ENCODE data around the gene PDE8A.
"Not testable (repeated sequence)": the region's sequence is repeated elsewhere in the genome, so short reads cannot be mapped to it uniquely, and the experiment has no call there.

The PDE8A gene

GRCh38 chr15:84992157-84992944 lies 10.7 kb downstream of the PDE8A start:
- DNase-seq = peak; percentile 15

DNA sequence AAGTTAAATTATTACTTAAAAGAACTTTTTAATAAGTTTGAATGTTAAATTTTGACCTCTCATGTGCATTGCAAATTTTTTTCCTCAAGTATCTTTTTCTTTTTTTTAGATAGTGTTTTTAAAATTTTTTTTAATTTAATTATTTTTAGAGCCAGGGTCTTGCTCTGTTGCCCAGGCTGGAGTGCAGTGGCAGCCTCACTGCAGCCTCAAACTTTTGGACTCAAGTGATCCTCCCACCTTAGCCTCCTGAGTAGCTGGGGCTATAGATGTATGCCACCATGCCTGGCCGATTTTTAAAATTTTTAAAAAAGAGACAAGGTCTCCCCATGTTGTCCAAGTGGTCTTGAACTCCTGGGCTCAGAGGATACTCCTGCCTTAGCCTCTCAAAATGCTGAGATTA lies 14.4 kb downstream of the PDE8A start:
- DNase-seq = no peak

DNA sequence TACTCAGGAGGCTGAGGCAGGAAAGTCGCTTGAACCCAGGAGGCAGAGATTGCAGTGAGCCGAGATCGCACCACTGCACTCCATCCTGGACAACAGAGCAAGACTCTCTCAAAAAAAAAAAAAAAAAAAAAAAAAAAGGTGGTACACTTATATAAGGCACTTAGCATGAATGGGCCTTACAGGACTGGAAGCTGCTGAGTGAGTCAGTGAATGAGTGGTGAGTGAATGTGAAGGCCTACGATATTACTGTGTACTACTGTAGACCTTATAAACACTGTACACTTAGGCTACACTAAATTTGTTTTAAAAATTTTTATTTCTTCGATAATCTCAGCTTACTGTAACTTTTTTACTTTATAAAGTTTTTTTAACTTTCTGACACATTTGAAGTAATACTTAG lies 15.1 kb downstream of the PDE8A start:
- not testable (repeated sequence) for DNase-seq

GRCh38 chr15:84997214-84997613 lies 15.6 kb downstream of the PDE8A start:
- not testable (repeated sequence) for DNase-seq

GRCh38 chr15:85000189-85000864 lies 18.7 kb downstream of the PDE8A start:
- no peak for DNase-seq

DNA sequence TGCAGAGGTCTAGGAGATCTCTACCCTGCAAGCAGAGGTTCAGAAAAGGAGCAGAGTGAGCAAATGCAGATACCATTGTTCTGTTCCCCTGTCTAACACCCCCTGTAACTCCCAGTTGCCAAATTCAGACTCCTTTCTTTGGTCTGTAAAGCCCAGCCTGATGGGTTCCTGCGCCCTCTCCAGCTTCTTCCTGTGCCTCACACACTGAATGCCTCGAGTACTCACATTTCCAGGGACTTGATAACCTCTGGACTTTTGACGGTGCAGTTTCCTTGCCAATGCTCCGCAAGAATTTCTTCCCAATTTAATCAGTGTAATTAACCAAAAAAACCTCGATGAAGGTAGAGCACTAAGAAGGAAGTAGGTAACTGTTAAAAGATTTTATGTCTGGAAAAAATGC lies 19.3 kb downstream of the PDE8A start:
- DNase-seq = no peak

DNA sequence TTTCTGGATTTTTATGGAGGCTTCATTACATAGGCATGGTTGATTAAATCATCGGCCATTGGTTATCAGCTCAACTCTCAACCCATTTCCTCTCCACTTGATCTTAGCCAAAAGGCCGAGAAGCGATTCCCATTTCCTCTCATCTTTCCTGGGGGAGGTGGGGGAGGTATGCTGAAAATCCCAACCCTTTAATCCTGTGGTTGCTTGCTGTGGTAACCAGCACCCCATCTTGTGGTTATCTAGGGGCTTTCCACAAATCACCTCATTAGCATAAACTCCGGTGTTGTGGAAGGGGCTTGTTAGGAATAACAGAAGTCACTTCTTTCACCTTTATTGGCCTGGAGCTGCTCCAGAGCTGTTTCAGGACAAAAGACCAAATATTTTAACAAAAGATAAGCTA lies 20.9 kb downstream of the PDE8A start:
- DNase-seq = no peak

- DNase-seq = no peak
Measured at GRCh38 chr15:85003593-85004312, 22.1 kb downstream of the PDE8A start.

DNA sequence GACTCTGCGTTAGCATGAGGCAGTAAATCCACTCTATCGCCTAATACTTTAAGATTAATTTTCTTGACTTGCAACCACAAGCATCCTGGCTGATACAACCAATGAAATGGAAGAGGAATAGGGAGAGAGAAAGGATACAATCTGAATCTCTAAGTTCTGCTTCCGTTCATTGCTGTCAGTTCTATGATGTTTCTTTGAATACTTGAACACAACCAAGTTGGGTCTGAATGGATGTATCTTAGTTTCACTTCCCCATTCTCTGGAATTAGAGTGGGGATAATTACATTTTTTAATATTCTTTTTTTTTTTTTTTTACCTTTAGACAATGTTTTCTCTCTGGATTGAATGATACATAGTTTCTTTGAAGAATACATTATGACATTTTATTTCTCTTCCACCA lies 22.9 kb downstream of the PDE8A start:
- no peak for DNase-seq

- no peak for DNase-seq
Measured at GRCh38 chr15:85005319-85005718, 23.7 kb downstream of the PDE8A start.

DNA sequence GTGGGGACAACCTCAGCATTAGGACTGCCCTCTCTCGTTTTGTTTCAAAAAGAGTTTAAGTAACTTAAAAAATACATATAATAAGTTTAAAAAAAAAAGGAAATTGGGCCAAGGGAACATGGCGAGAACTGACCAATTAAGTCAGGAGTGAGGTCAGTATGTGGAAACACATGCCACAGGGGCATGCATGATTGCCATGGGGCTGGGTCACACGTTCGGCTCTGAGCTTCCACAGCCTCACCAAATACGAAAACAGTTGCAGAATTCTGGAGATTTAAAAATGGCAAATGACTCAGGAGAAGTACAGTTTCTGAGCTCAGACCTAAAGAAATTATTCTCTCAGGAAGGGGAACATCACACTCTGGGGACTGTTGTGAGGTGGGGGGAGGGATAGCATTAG lies 24.1 kb downstream of the PDE8A start:
- DNase-seq = no peak

DNA sequence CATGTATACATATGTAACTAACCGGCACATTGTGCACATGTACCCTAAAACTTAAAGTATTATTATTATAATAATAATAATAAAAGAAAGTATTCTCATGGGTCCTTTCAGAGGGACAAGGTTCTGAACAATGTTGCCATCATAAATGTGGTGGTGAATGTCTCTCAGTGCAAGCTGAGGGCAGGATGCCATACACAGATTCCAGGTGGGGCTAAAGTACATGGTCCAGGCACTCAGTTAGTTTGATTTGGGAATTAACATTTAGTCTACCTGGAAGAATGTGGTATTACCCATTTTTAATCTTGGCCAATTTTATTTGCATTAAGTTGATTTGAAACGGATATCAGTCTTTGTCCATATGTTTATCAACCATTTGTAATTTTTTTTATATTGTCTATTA lies 24.5 kb downstream of the PDE8A start:
- DNase-seq = no peak

DNA sequence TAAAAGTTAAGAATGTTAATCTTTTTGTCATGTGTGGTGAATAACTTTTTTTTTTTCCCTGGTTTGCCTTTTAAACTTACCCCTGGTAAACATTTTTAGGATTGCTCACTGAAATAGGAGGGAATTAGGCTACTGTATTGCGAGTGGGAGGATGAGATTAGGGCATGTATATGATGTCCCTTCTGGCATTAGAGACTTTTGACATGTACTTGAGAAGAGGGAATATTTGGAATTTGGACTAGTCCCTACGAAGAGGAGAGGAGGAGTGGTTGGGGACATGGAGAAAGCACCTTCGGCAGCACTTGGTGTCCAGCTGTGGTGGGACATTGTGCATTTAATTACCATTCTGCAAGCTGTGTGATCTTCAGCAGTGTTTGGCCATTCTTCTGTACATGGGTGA lies 25.0 kb downstream of the PDE8A start:
- no peak for DNase-seq

DNA sequence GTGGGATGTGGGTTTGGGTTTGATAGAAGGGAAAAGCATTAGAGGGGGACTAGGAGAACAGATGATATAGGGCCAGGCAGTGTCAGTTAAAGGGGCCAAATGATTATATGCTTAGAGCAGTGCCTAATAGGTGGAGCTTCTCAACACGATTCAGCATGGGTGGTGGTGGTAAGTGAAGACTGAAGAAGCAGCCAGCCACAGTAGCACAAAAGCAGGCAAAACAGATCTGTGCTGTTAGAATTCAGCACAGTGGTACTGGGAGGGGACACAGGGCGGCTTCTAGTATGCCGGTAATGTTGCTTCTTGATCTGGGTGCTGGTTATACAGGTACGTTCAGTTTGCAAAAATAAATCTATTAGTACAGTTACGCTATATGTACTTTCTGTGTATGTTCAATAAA lies 25.5 kb downstream of the PDE8A start:
- DNase-seq = no peak

DNA sequence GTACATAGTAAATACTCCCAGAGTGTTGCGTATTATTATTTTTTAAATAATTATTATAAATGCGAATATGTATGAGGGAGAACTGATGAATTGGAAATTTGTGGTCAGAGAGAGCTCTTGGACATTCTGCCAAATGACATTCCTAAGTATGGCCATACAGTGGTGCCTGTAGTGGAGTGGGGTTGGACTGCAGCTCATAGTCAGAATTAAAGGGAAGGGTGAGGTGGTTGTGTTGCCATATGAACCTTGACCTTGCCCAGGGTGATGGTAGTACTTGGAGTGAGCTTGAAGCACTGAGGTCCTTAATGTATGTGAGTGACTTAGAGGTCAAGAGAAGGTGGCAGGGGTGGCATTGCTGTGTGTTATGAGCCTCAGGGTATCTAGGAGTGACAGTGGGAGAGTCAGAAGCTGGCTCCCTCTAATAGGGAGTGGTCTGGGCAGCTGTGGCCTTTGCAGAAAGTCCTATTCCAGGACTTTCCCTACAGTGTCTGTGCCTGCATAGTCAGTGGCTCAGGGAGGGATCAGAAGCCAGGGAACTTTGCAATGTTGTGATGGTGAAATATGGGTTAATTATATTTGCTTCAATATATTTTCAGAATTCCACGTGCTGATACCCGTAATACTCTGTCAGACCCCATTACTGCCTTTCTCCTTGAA lies 26.2 kb downstream of the PDE8A start:
- no peak for DNase-seq

DNA sequence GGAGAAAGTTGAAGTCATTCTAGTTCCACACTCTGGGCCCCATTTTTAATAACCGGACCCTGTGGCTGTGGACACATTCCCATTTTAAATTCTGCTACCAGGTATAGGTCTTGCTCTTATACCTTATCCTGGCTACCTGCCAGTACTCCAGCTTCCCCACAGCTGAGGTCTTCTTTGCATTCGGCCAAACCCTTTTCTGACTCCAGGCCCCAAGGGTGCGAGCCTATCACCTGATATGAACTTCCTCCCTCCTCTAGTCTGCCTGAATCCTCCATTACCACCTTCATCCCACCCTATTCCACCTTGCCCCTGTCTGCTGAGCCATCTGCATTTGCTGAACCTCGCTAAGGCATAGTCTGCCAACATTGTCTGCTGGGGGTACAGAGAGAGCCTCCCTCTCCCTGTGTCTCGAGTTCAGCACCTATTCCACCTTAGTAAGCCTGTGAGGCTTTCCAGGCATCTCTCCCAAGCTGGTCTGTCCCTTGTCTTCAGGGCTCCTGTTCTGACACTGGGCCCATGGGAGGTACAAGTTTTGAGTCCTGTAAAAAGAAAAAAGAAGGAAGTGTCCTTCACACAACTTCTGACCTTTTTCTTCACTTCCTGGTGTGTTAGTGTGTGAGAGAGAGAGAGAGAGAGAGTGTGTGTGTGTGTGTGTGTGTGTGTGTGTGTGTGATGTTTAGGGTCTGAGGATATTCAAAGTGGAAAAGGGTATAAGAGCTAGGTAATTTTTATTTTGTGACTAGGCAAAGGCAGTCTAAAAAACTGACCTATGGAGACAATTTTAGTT lies 27.0 kb downstream of the PDE8A start:
- DNase-seq = no peak

DNA sequence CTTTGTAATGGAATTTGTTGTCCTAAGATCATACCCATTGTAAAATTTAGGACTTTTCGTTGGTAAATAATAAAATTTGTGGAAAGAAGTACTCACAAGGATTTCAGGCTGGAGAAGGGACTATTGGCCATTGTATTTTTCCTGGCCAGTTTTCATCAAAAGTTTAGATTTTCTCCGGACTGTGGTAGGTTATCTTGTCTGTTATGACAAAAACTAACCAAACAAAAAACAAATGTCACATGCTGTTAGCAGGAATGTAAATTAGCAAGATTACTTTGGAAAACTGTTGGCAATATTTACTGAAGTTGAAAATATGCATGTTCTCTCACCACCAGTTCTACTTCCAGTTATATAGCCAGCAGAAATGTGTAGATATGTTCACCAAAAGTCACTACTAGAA lies 27.8 kb downstream of the PDE8A start:
- DNase-seq = no peak

- DNase-seq = no peak
Measured at GRCh38 chr15:85010071-85010385, 28.4 kb downstream of the PDE8A start.

- no peak for DNase-seq
Measured at GRCh38 chr15:85010386-85011159, 28.9 kb downstream of the PDE8A start.

DNA sequence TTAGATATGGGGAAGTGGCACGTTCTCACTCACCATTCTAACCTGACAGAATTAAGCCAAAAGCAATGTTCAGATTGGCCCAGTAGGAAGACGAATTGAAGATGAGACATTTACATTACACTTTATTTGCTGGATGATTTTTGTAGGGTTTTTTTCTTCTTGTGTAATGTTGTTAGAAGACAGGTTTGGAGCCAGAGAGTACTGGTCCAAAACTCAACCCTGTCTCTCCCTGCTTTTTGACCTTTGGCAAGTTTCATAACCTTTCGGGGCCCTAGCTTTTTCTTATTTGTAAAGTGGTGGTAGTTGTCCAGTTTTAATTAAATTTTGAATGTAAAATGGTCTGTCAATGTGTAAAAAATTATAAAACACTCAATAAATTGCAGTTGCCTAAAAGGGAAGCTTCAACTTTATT lies 29.5 kb downstream of the PDE8A start:
- DNase-seq = no peak

DNA sequence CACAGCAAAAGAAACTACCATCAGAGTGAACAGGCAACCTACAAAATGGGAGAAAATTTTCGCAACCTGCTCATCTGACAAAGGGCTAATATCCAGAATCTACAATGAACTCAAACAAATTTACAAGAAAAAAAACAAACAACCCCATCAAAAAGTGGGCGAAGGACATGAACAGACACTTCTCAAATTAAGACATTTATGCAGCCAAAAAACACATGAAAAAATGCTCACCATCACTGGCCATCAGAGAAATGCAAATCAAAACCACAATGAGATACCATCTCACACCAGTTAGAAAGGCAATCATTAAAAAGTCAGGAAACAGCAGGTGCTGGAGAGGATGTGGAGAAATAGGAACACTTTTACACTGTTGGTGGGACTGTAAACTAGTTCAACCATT lies 30.1 kb downstream of the PDE8A start:
- not testable (repeated sequence) for DNase-seq

DNA sequence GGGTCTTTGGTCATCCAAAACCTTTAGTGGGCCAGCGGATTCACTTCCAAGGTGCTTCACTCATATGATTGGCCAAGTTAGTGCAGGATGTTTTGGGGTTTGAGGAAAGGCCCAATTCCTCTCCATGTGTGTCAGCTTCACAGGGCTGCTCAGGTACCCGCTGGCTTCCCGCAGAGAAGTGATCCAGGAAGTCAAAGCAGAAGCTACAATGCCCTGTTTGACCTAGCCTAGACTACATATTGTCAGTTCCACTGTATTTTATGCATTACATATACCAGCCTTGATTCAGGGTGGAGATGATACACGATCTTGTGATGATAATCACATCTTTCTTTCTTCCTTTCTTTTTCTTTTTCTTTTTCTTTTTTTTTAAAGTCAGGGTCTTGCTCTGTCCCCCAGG lies 32.1 kb downstream of the PDE8A start:
- DNase-seq = no peak
